Activated CD8-positive, alpha-beta memory T cell treated with anti-CD3 and anti-CD28 coated beads, Interleukin-2, amount 50 U/mL, for 4 hours (primary cell): ENCODE results near the gene SECISBP2L.

Experiments
- DNase-seq: peaks from one replicate; pipeline ENCODE4 v3.0.0-alpha.2; 2020

The SECISBP2L gene

DNA sequence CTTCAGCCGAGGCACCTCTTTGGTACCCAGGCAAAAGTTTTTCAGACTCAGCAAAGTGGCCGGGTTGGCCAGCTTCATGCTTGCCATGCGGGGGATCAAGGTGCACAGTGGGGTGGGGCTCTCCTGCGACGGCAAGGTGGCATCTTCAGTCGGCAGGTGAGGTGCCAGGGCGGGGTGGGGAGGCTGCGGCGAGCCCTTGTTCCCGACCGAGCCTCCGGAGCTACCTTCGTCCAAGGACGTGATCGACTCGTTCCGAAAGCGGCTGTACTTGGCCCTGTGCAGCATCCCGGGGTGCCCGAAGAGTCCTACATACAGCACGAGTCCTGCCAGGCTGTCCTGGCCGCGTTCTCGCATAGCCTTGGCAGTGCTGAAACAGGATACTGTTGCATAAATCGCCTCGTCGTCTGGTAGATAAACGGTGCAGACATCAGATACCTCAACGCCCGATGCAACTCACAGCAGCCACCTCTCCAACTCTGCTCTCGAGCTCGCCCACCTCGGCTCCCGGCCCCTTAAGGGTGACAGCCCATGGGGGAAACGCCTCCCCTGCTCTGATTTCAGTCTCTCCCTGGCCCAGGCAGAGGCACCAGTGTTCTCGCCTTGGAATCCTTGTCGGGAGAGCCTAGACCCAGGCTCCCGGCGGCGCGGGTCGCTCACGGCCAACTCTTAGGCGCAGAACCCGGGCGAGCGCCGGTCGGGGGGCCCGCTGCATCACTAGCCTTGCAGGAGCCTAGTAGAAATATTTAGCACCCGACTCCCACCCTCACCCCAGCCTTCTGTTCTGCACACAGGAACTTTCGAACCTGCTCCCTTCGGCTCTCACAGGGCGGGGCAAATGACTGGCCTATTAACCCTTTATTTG is 83.4 kb downstream of the SECISBP2L start:
- no peak for DNase-seq

DNA sequence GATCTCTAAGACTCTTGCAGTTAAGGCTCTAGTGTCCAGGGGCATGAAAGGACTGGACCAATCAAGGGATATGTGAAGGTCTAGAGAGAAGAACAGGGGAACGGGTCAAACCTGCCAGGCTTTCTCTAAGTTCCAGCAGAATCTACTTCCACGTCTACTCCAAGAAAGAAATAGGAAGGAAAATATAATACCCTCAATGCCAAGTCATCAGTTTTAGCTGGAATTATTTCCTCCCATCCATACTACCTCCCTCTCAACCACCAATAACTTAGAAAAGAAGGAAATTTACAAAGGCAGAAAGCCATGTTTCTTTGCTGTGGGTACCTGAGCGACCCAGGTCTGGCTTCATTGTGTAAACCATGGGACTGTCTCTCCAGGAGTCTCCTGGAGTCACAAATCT is 90.3 kb downstream of the SECISBP2L start:
- no peak for DNase-seq

DNA sequence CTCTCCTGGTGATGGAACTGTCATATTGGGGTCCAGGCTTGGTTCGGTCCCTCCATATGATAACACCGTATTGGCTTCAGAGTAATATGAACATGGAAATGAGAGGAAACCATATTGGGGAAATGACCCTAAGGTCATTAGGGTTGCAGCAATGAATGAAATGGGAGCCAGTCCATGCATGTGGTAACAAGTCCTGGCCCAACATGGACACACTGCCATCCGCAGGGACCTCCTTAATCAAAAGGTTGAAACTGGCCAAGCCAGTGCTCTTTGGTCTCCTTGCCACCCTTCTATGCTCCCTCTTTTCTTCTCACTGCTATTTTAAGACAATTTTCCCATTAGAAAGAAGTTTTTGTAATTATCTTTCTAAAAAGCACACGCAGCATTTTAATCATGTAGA is 90.9 kb downstream of the SECISBP2L start:
- DNase-seq = no peak

DNA sequence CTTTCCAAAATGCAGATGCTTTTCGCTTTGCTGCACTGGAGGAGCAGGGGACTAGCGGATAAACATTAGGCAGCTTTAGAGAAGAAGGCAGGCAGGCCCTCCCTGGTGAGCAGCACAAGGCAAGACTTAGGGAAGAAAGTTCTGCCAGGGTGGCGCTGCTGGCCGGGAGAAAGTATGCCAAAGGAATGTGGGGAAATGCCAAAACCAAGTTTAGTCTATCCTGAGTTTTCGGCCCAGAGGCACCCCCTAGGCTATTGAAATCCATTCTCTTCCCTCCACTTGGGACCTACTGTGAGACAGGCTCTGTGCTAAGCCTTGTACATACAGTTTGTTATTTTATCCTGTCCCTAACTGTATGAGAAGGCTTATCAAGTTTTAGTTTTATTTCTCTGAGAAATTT is 91.7 kb downstream of the SECISBP2L start:
- DNase-seq = no peak

DNA sequence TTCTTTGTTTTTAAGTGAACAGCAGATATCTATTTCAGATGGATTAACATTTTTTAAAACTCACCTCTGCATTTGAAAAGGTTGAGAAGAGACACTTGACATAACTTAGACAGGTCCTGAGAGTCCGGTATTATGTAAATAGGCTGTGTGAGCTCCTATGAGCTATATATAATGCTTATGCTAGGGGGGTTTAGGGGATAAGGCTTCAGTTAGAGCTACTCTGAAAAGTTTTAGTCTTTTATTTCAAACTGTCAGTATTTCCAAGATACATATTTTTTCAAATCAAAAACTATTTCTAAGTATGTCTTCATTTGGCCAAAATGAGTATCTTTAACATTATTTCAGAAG is 99.4 kb downstream of the SECISBP2L start:
- no peak for DNase-seq

DNA sequence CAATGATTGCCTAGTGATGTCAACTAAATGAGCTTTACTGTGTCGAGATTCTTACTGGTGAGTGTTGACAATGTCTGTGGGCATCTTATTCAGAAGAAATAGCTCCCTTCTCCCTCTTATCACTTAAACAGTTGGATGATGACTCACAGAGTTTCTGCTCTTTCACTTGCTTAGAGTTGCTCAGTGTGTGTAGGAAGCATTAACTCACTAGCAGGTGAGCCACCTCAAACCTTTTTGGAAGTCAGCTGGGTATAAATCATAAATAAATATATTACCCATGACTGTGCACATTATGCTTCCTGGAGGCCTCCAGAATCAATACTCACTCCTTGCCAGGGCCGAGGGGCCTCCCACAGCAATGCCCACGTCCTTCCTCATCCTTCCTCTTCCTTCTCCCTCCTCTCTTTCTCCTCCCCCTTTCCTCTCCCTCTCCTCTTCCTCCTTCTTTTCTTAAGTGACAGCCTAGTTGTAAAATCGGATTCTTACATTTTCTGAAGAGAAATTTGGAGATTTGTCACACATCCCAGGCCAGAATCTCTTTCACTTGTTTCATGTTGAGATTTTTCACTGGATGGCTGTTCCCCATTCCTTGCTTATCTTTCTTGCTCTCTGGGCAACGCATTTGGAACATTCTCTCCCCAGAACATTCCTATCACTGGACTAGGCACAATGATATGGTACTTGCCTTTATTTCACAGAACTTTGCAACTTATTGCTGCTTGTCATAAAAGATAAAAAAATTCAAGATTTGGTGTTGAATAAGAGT is 100.0 kb downstream of the SECISBP2L start:
- DNase-seq = no peak

DNA sequence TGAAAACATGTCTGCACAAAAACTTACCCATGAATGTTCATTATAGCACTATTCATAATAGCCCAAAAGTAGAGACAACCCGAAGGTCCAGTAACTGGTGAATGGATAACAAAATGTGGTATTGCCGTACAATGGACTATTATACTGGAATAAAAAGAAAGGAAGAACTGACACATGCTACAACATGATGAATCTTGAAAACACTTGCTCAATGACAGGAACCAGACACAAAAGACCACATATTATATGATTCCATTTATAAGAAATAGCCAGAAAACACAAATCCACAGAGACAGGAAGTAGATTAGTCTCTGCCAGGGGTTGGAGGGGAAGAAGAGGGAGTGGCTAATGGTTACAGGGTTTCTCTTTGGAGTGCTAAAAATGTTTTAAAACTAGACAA is 100.9 kb downstream of the SECISBP2L start:
- no peak for DNase-seq

DNA sequence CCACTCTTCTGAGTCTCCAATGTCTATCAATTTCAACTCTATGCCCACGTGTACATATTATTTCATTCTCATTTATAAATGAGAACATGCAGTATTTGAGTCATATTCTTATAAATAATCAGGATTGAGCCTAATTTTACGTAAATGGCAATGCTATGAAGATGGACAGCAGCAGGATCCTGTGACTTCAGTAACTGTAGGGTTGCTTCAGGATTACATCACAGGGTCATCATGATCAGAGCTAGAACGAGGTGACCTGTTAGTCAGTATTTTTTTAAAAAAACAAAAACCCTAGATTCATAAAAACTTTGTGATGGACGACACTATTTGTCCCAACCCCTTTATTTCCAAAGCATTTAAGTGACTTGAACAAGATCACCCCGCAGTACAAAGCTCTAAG is 104.3 kb downstream of the SECISBP2L start:
- DNase-seq = no peak

DNA sequence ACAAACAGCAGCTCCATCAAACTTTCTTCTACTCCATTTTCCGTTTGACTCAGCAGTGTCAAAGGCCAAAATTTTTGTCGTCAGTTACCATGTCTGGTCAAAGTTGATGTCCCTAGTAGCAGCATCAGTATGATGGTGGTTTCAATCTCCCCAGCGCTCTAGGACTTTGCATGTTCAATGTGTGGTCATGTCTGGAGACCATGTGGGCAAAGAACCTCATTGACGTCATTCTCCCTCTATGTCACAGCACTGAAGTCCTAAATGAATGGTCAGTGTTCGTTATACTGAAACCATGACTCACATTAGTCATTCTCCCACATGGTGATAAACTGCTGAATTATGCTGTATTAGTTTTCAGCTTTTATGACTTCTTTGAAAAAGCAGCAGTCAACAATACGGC is 105.7 kb downstream of the SECISBP2L start:
- no peak for DNase-seq

DNA sequence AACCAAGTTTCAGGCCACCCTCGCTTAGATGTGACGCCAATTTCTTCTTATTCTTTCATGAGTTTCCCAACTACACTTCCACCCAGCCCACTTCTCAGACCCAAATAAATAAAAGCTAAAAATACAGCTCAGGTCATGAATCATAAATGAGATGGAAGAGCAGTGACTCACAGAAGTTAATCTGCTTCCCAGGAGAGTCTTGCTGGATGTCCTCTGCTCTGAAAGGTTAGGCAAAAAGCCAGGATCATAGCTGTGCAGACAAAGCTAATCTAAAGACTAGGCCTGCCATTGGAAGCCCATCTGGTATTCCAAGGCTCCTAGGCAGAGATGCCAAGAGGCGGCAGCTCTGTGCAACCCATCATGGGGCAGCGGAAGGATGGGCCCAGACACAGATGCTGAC is 106.6 kb downstream of the SECISBP2L start:
- DNase-seq = no peak
